K562 (cell line): ENCODE measurements around the gene USP49.

Experiments used
- CSDE1 ChIP-seq, 2 experiments: fragments of 450-650 bp; IDR thresholded peaks; 2 replicates each; pipeline ENCODE4 v1.6.1; 2016; ENCODE audit warnings: mild to moderate bottlenecking in 1 of 2
- CTCF ChIP-seq, 3 experiments: IDR thresholded peaks in 2 of 3; conservative IDR thresholded peaks in 1 of 3; 2 replicates each; pipeline ENCODE4 v1.5.1; 2011 to 2012; ENCODE audit warnings: low read length in 3 of 3, mild to moderate bottlenecking in 3 of 3, control low read depth in 2 of 3, improper control_type of control experiment in 1 of 3, inconsistent platforms in 1 of 3, low read depth in 1 of 3, mixed read lengths in 1 of 3, moderate library complexity in 1 of 3; ENCODE audit not compliant: insufficient read depth in 2 of 3
- EZH2 ChIP-seq: IDR thresholded peaks from 2 replicates; pipeline ENCODE4 v1.6.1; 2012; ENCODE audit warnings: low read depth, mild to moderate bottlenecking, inconsistent platforms, low read length, borderline replicate concordance
- HNRNPLL ChIP-seq: fragments of 200-400 bp; formaldehyde crosslinking; IDR thresholded peaks from 2 replicates; pipeline ENCODE4 v1.6.1; 2017; ENCODE audit warnings: low read length, low read depth, mild to moderate bottlenecking; ENCODE audit not compliant: poor library complexity, severe bottlenecking
- PHF20 ChIP-seq: fragments of 450-650 bp; IDR thresholded peaks from 2 replicates; pipeline ENCODE4 v1.6.1; 2018; ENCODE audit not compliant: partially characterized antibody
- PURB ChIP-seq: sonication (generic); formaldehyde crosslinking; IDR thresholded peaks from 2 replicates; pipeline ENCODE4 v1.9.0; 2021; ENCODE audit warnings: low read depth, mild to moderate bottlenecking, missing genetic modification reagents
- TEAD4 ChIP-seq, 2 experiments: sonication (generic) in 1 of 2; formaldehyde crosslinking in 1 of 2; IDR thresholded peaks; 2 replicates each; pipeline versions ENCODE4 v1.6.1 to v1.8.0; 2012 to 2022; ENCODE audit warnings: borderline replicate concordance in 1 of 2, inconsistent platforms in 1 of 2, low read length in 1 of 2, mild to moderate bottlenecking in 1 of 2, missing genetic modification reagents in 1 of 2
- ZHX1 ChIP-seq: fragments of 150-350 bp; conservative IDR thresholded peaks from 2 replicates; pipeline ENCODE4 v1.6.1; 2014; ENCODE audit warnings: low read length
- ZNF717 ChIP-seq: fragments of 250-450 bp; sonication (Bioruptor Pico); IDR thresholded peaks from 2 replicates; pipeline ENCODE4 v1.5.0; 2021

GRCh38 chr6:41858703-41859102, 36.5 kb downstream of the USP49 start:
- TF ChIP-seq TEAD4 (IDR thresholded peaks at IDR 0.05; ENCODE audit: low read length) (no peak), TEAD4 (CRISPR knock-in tag; IDR thresholded peaks at IDR 0.05; ENCODE audit: borderline replicate concordance) (no peak), CTCF (IDR thresholded peaks at IDR 0.05 in 2 of 3, conservative IDR thresholded peaks at IDR 0.05 in 1 of 3; ENCODE audit: insufficient read depth in 2 of 3, low read depth in 1 of 3, low read length in 3 of 3) (no peak), EZH2 (no peak), PHF20 (no peak), ZNF717 (CRISPR knock-in tag) (no peak), CSDE1 (IDR thresholded peaks at IDR 0.05) (no peak), PURB (no peak), ZHX1 (no peak), HNRNPLL (no peak)
